Body of pancreas (tissue), 4 donors: ENCODE data around the gene INAVA. TPM values are rescaled to one million over a fixed set of nuclear protein-coding genes. Genes with fewer than 3 reads are reported as not detected.

Source experiments
- ATAC-seq: fragments of 150-250 bp; one replicate; pipeline ENCODE4 v1.9.1; 2016
- DNase-seq, 4 donors: peaks; one replicate each; pipeline ENCODE4 v3.0.0-alpha.2; 2019
- H3K27ac ChIP-seq, 4 donors: fragments of 200-600 bp; sonication (generic); 1 replicate in 3 of 4; 2 replicates in 1 of 4; pipeline versions ENCODE4 v1.5.1 to v1.6.1; 2016 to 2019; ENCODE audit warnings: mild to moderate bottlenecking in 1 of 4, mixed read lengths in 1 of 4, moderate library complexity in 1 of 4
- H3K27me3 ChIP-seq, 2 donors: fragments of 200-600 bp; sonication (generic); one replicate each; pipeline ENCODE4 v1.6.0; 2016; ENCODE audit warnings: mild to moderate bottlenecking in 1 of 2
- H3K36me3 ChIP-seq, 2 donors: fragments of 200-600 bp; sonication (generic); replicated peaks in 1 of 2; 2 replicates each; pipeline ENCODE4 v1.5.1; 2016; ENCODE audit warnings: low read depth in 2 of 2; ENCODE audit not compliant: insufficient read depth in 1 of 2
- H3K4me1 ChIP-seq: fragments of 200-600 bp; sonication (generic); one replicate; pipeline ENCODE4 v1.6.0; 2016
- H3K4me3 ChIP-seq, 2 donors: fragments of 200-600 bp; sonication (generic); 1 replicate in 1 of 2; 2 replicates in 1 of 2; pipeline ENCODE4 v1.5.1; 2016 to 2019
- H3K9me3 ChIP-seq, 3 donors: fragments of 200-600 bp; sonication (generic); 1 replicate in 2 of 3; 2 replicates in 1 of 3; pipeline ENCODE4 v1.5.1; 2016
- POLR2A ChIP-seq, 3 donors: fragments of 450-650 bp; IDR thresholded peaks; one replicate each; pipeline ENCODE4 v1.6.1; 2016; ENCODE audit warnings: antibody characterized with exemption in 3 of 3, mild to moderate bottlenecking in 2 of 3
- WGBS, 2 donors: methylation state at CpG; one replicate each; pipeline ENCODE4 v1.1.5; 2017; 5-methylcytosine and 5-hydroxymethylcytosine counted together
- intact Hi-C: fragments of 100-400 bp; cut with DNase I; formaldehyde crosslinking; loops from one replicate; pipeline ENCODE4 v1.15.1; 2023
- total RNA-seq, 2 donors: library from RNA; depleted of rRNA; stranded (reverse); fragments of >200 nt; gene quantifications; one replicate each; pipeline ENCODE4 v1.1.0, GENCODE V29; 2016
- TF ChIP-seq, protein P1 (sequence below), 7 experiments: fragments of 450-650 bp in 4 of 7; fragments of 200-600 bp in 3 of 7; sonication (generic) in 3 of 7; IDR thresholded peaks; one replicate each; pipeline ENCODE4 v1.5.1; 2016 to 2019; ENCODE audit warnings: antibody characterized with exemption in 7 of 7

INAVA gene
- total RNA-seq, 2 donors from 2014 or later, result 22.1 to 30.7 TPM

DNA sequence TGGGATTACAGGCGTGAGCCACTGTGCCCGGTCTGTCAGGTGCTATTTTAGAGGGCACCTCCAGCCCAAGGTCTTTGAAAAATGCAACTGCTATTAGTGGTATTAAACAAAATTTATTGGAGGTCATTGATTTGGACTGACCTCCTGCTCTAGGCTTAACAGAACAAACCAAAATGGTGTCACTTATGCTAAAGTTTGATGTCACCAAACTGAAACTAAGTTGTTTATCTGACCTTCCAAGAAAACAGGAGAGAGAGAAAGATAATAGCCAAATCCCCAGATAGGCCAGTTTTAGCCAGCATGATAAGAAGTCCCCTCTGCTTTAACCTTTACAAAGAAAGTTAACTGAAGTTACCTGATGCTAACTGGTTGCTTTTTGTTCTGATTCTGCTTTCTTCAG is 8.1 kb upstream of the INAVA start:
- no peaks in the 10 kb centered on the region for H3K9me3 ChIP-seq
- no peak overlapping the region for H3K27ac ChIP-seq
- no peaks in the 10 kb centered on the region for H3K36me3 ChIP-seq
- peaks cover 13% of the 10 kb centered on the region for H3K4me1 ChIP-seq
- DNase-seq (no peak), ATAC-seq (no peak)
- no peaks in the 10 kb centered on the region for H3K27me3 ChIP-seq
- WGBS, 2 donors, result 74 to 83% methylated on average over 1 to 2 of the region's 2 CpGs
- TF ChIP-seq, protein P1, sequence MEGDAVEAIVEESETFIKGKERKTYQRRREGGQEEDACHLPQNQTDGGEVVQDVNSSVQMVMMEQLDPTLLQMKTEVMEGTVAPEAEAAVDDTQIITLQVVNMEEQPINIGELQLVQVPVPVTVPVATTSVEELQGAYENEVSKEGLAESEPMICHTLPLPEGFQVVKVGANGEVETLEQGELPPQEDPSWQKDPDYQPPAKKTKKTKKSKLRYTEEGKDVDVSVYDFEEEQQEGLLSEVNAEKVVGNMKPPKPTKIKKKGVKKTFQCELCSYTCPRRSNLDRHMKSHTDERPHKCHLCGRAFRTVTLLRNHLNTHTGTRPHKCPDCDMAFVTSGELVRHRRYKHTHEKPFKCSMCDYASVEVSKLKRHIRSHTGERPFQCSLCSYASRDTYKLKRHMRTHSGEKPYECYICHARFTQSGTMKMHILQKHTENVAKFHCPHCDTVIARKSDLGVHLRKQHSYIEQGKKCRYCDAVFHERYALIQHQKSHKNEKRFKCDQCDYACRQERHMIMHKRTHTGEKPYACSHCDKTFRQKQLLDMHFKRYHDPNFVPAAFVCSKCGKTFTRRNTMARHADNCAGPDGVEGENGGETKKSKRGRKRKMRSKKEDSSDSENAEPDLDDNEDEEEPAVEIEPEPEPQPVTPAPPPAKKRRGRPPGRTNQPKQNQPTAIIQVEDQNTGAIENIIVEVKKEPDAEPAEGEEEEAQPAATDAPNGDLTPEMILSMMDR (IDR thresholded peaks at IDR 0.05), result no peak
- TF ChIP-seq POLR2A (IDR thresholded peaks at IDR 0.05), result no peak
- intact Hi-C loops, result no loop called here
- no peak overlapping the region for H3K4me3 ChIP-seq

DNA sequence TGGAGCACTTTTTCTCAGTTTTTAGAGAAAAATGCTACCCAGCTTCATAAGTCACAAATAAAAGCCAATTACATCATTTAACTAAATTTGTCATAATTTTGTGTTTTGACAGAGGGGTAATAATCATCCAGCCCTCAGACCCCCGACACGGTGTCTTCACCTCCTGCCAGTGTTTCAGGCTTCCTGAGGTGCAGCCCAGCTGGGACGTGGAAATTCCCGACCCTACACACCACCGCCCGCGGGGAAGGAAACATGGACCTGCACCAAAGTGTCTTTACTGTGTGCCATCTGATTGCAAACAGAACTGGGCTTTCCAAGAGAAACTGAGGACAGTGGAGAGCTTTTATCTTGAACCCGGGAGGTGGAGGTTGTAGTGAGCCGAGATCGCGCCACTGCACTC is 7.7 kb upstream of the INAVA start:
- Histone ChIP-seq H3K27ac (no peak overlapping the region), H3K4me1 (peaks cover 18% of the 10 kb centered on the region), H3K27me3 (no peaks in the 10 kb centered on the region), H3K36me3 (no peaks in the 10 kb centered on the region), H3K4me3 (no peak overlapping the region), H3K9me3 (no peaks in the 10 kb centered on the region)
- TF ChIP-seq POLR2A (IDR thresholded peaks at IDR 0.05), result no peak
- TF ChIP-seq, protein P1 (IDR thresholded peaks at IDR 0.05), result no peak
- intact Hi-C loops, result no loop called here
- ATAC-seq (no peak), DNase-seq (no peak)
- 66 to 74% methylated on average over 11 of the region's 11 CpGs for WGBS, 2 donors

DNA sequence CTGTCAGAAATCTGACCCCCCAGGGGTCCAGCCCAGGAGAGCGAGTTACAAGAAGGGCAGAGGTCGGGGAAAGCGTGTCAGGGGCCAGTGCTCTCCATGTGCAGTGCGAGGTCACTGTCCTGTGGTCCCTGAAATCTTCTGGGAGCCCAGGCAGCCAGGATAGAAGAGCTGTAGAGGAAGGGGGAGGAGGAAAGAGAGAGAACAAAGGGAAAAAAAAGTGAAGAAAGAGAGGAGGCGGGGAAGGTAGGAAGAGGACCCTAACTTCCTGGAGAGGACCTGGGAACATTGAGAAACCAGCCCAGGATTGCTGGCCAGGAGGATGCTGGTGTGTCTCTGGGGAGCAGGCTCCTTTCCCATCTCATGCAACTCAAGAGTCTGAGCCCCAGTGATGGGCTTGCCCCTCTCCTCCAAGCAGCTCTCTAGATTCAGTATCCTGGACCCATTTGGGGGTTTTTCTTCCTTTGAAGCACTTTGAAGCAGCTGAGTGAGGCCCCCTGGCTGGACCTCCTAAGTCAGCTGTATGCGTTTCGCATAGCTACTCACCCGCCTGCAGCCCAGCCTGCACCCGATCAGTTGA is 6.8 kb upstream of the INAVA start:
- WGBS, 2 donors, result 71 to 85% methylated on average over 9 of the region's 9 CpGs
- DNase-seq (no peak), ATAC-seq (no peak)
- H3K27ac ChIP-seq, result no peak overlapping the region
- intact Hi-C loops, result no loop called here
- no peaks in the 10 kb centered on the region for H3K36me3 ChIP-seq
- H3K4me3 ChIP-seq, result no peak overlapping the region
- H3K4me1 ChIP-seq, result peaks cover 18% of the 10 kb centered on the region
- H3K9me3 ChIP-seq, result no peaks in the 10 kb centered on the region
- TF ChIP-seq, protein P1 (IDR thresholded peaks at IDR 0.05), result no peak
- no peak for TF ChIP-seq POLR2A (IDR thresholded peaks at IDR 0.05)
- no peaks in the 10 kb centered on the region for H3K27me3 ChIP-seq

DNA sequence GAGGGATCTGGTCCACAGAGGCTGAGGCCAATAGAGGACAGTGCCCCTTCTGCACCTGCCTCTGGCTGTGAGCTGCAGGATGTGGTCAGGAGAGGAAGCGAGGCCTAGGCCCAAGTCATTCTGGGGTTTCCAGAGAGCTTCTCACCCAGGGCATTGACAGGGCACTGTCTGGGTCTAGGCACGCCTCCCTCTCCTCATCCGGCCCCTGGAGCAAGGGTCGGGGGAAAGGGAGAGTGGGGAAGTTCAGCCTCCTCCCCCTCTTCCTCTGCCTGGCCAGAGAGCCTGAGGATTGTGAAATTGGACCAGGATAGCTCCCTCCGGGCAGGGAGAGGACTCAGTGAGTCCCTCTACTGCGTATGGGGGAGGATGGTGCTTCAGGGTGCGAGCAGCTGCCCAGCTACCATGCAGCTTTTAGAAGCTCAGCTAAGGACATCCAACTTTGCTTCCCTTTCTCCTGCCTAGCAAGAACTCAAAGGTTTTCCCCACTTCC is 6.3 kb upstream of the INAVA start:
- intact Hi-C loops, result no loop called here

More for the DNA sequence above, 6.3 kb upstream of the INAVA start:
- Histone ChIP-seq H3K27me3 (no peaks in the 10 kb centered on the region), H3K4me1 (peaks cover 20% of the 10 kb centered on the region), H3K9me3 (no peaks in the 10 kb centered on the region), H3K27ac (no peak overlapping the region), H3K4me3 (no peak overlapping the region), H3K36me3 (no peaks in the 10 kb centered on the region)
- ATAC-seq (no peak), DNase-seq (no peak)
- TF ChIP-seq, protein P1 (IDR thresholded peaks at IDR 0.05), result no peak
- TF ChIP-seq POLR2A (IDR thresholded peaks at IDR 0.05), result no peak
- 63 to 71% methylated on average over 4 to 7 of the region's 7 CpGs for WGBS, 2 donors
